ENCODE data around the gene SLC35D3.

DNA sequence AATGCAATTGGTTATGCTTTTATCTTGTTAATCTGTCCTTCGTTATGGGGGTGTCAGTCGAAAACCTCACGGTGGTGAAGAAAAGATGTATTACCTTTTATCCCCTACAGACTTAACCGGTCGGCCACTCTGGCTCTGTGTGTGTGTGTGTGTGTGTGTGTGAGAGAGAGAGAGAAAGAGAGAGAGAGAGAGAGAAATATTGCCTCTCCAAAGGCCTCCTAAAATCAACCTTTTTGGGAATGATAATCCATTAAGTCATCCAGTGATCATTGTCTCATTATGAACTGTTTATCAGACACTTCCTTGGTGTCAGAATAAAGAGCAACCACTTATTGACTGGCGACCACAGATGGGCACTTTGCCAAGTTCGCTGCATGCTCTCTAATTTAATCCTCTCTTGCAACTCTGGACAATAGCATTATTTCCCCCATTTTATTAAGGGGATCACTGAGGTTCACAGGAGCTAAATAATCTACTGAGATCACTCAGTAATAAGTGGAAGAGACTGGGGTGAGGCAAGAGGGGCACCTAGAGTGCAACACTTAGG lies 30.7 kb downstream of the SLC35D3 start:
- TF ChIP-seq, protein P1, sequence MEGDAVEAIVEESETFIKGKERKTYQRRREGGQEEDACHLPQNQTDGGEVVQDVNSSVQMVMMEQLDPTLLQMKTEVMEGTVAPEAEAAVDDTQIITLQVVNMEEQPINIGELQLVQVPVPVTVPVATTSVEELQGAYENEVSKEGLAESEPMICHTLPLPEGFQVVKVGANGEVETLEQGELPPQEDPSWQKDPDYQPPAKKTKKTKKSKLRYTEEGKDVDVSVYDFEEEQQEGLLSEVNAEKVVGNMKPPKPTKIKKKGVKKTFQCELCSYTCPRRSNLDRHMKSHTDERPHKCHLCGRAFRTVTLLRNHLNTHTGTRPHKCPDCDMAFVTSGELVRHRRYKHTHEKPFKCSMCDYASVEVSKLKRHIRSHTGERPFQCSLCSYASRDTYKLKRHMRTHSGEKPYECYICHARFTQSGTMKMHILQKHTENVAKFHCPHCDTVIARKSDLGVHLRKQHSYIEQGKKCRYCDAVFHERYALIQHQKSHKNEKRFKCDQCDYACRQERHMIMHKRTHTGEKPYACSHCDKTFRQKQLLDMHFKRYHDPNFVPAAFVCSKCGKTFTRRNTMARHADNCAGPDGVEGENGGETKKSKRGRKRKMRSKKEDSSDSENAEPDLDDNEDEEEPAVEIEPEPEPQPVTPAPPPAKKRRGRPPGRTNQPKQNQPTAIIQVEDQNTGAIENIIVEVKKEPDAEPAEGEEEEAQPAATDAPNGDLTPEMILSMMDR (IDR thresholded peaks at IDR 0.05; ENCODE audit: low read length) = no peak
- TF ChIP-seq EZH2 (IDR thresholded peaks at IDR 0.05; ENCODE audit: borderline replicate concordance, low read length) = no peak

All from OCI-LY1 (cell line).